HFFc6 (cell line): ENCODE data around the gene FAM53B. TPM values are rescaled to one million over a fixed set of nuclear protein-coding genes. Genes with fewer than 3 reads are reported as not detected.
A peak's percentile ranks its signal among the peaks of the same experiment; 100 is the strongest.
"Not testable (repeated sequence)": the region's sequence is repeated elsewhere in the genome, so short reads cannot be mapped to it uniquely, and the experiment has no call there.

Experiments
- DNase-seq: peaks from one replicate; pipeline ENCODE4 v3.0.0-alpha.2; 2018
- H3K27ac Mint-ChIP-seq: 2 replicates; pipeline ENCODE4 v1.8.0; 2020; ENCODE audit warnings: mild to moderate bottlenecking, mixed read lengths
- H3K27me3 Mint-ChIP-seq: 2 replicates; pipeline ENCODE4 v1.8.0; 2021; ENCODE audit warnings: mild to moderate bottlenecking, moderate library complexity, mixed read lengths; ENCODE audit not compliant: insufficient read depth
- H3K36me3 Mint-ChIP-seq: 2 replicates; pipeline ENCODE4 v1.8.0; 2021; ENCODE audit warnings: low read depth, mixed read lengths
- H3K4me1 Mint-ChIP-seq: 2 replicates; pipeline ENCODE4 v1.8.0; 2020; ENCODE audit warnings: low read depth, mixed read lengths
- H3K4me3 Mint-ChIP-seq: 2 replicates; pipeline ENCODE4 v1.8.0; 2020; ENCODE audit warnings: mild to moderate bottlenecking, moderate library complexity, mixed read lengths
- H3K9me3 Mint-ChIP-seq: 2 replicates; pipeline ENCODE4 v1.8.0; 2020; ENCODE audit warnings: mild to moderate bottlenecking, mixed read lengths
- total RNA-seq, 6 experiments: library from RNA; stranded (reverse); fragmentation: NEBNext Ultra II Directional; extraction: Animal tissue kit (Norgen Biotek cat#: 25700); gene quantifications; 2 replicates in 1 of 6; 3 replicates in 5 of 6; pipeline ENCODE4 v1.2.3, GENCODE V29; 2021
- TF ChIP-seq, protein P1 (sequence below): fragments of 200-600 bp; sonication (generic); IDR thresholded peaks from 2 replicates; pipeline ENCODE4 v1.5.0; 2021; ENCODE audit warnings: antibody characterized with exemption, mild to moderate bottlenecking

Gene FAM53B
- total RNA-seq, 6 experiments from 2014 or later: 9.3 to 10.6 (median 10.4) TPM

DNA sequence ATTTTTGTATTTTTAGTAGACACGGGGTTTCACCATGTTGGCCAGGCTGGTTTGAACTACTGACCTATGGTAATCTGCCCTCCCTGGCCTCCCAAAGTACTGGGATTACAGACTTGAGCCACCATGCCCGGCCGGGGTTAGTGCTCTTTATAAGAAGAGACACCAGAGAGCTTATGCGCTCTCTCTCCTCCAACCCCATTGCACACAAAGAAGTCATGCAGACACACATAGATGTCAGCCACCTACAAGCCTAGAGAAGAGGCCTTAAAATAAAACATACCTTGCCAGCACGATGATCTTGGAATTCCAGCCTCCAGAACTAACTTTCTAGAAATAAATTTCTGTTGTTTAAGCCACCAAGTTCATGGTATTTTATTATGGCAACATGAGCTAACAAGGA, 10.0 kb upstream of the FAM53B start:
- Mint-ChIP-seq H3K4me3 (no peak overlapping the region), H3K4me1 (no peaks in the 10 kb centered on the region), H3K36me3 (peaks cover 7% of the 10 kb centered on the region; the same call in 1 of the 2 replicates), H3K9me3 (no peaks in the 10 kb centered on the region), H3K27ac (no peak overlapping the region), H3K27me3 (no peaks in the 10 kb centered on the region)
- no peak for DNase-seq
- TF ChIP-seq, protein P1, sequence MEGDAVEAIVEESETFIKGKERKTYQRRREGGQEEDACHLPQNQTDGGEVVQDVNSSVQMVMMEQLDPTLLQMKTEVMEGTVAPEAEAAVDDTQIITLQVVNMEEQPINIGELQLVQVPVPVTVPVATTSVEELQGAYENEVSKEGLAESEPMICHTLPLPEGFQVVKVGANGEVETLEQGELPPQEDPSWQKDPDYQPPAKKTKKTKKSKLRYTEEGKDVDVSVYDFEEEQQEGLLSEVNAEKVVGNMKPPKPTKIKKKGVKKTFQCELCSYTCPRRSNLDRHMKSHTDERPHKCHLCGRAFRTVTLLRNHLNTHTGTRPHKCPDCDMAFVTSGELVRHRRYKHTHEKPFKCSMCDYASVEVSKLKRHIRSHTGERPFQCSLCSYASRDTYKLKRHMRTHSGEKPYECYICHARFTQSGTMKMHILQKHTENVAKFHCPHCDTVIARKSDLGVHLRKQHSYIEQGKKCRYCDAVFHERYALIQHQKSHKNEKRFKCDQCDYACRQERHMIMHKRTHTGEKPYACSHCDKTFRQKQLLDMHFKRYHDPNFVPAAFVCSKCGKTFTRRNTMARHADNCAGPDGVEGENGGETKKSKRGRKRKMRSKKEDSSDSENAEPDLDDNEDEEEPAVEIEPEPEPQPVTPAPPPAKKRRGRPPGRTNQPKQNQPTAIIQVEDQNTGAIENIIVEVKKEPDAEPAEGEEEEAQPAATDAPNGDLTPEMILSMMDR: no peak

DNA sequence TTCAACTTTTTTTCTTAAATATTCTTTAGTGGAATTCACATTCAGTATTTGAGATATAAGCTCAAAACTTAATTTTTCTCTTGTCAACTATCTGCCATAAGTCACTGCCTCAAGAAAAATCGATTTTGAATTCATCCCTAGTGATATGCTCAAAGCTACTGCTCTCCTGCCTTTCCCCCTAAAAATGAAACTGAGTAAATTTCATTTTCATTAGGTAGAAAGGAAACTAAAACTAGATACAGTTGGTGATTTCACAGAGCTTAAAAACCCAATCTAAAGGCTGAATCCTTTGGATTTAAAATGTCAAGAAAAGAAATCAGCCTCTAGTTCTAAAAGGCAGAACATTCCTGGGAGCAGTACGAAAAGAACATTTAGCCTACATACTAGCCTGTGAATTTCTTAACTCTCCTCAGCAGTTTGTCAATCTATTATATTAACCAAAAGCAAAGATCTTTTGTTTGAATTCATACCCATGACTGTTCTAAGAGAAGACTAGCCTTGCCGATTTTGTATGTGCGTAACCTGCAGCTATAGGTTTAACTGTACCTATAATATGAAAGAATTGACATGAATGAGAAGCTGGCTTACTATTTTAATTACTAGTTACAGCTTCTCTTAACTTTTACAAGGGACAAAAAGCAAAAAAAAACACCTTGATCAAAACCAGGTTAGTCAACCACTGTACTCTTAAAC, 4.9 kb upstream of the FAM53B start:
- Mint-ChIP-seq H3K9me3 (no peaks in the 10 kb centered on the region), H3K27ac (no peak overlapping the region), H3K4me3 (no peak overlapping the region), H3K27me3 (no peaks in the 10 kb centered on the region), H3K4me1 (peaks cover 23% of the 10 kb centered on the region), H3K36me3 (peaks cover 1% of the 10 kb centered on the region; the same call in 1 of the 2 replicates)
- TF ChIP-seq, protein P1: no peak
- no peak for DNase-seq

DNA sequence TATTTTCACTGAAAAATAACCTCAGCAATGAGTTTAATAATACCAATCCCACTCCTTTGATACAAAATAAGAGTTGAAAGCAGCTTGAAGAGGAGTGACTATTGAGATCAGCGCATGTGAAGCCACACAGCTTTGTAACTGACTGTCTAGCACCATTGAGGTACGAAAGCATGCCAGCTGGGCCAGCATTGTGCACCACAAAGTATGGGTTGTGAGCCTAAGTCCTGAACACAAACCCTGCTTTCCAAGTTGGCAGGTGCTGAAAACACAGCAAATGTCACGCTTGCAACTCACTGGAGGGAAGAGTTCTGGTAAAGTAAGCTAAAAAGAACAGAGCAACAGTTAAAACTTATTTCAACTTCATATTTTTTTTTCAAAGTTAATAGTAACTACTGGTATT, 4.0 kb upstream of the FAM53B start:
- DNase-seq: no peak
- TF ChIP-seq, protein P1: no peak
- Mint-ChIP-seq H3K4me1 (peaks cover 23% of the 10 kb centered on the region), H3K4me3 (no peak overlapping the region), H3K9me3 (no peaks in the 10 kb centered on the region), H3K27ac (no peak overlapping the region), H3K36me3 (no peaks in the 10 kb centered on the region), H3K27me3 (peaks cover 1% of the 10 kb centered on the region; the same call in 1 of the 2 replicates)

DNA sequence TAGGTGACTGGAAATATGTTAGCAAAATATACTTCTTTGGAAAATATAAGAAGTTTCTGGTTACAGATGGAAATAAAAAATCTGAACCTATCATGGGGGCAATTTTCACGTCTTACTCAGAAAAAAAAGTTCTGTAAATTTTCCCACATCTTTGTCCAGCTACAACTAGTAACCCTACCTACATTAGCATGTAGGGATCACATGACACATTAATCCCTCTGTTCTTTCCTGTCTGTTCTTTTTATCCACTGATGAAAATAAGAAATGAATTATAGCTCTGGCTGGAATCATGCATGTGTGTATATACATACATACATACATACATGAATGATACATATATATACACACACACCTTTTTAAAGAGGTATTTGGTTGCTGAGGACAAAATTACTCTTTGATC, 3.6 kb upstream of the FAM53B start:
- no peaks in the 10 kb centered on the region for H3K36me3 Mint-ChIP-seq

DNA sequence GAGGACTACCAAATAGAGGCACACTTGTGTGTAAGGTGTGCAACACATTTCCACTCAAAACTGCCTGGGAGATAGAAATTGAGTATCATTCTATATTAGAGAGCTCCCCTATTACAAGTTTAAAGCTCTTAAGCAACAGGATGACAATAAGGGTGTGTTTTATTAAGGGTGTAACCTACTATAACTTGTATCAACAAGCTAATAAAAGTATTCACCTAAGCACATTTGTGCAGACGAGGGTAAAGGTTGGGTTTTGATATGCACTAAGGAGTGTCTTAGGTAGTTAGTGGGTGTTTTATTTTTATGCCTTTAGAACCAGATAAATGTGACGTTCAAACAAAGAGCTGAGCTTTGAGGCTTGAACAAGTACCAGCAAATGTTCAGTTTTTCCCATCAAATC, 2.8 kb upstream of the FAM53B start:
- peaks cover 31% of the 10 kb centered on the region for H3K4me1 Mint-ChIP-seq
- no peak overlapping the region for H3K4me3 Mint-ChIP-seq
- H3K36me3 Mint-ChIP-seq: no peaks in the 10 kb centered on the region
- TF ChIP-seq, protein P1: no peak
- no peak for DNase-seq
- H3K9me3 Mint-ChIP-seq: no peaks in the 10 kb centered on the region
- H3K27ac Mint-ChIP-seq: peak overlapping the region; percentile 12; the same call in 1 of the 2 replicates
- H3K27me3 Mint-ChIP-seq: peaks cover 4% of the 10 kb centered on the region; the same call in 1 of the 2 replicates

More for the DNA sequence above, 3.6 kb upstream of the FAM53B start:
- Mint-ChIP-seq H3K4me1 (peaks cover 24% of the 10 kb centered on the region), H3K27ac (no peak overlapping the region), H3K27me3 (peaks cover 1% of the 10 kb centered on the region; the same call in 1 of the 2 replicates), H3K4me3 (no peak overlapping the region), H3K9me3 (no peaks in the 10 kb centered on the region)
- TF ChIP-seq, protein P1: no peak
- no peak for DNase-seq

DNA sequence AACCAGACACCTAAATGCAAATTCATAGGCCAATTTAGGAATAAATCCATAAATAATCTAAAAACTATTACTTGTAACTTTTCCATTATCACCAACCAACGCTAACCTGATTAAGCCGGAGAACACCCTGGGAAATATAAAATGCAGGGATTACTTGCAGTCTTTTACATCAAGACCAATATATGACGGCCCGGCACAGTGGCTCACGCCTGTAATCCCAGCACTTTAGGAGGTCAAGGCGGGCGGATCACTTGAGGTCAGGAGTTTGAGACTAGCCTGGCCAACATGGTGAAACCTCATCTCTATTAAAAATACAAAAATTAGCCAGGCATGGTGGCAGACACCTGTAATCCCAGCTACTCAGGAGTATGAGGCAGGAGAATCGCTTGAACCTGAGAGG, 2.3 kb upstream of the FAM53B start:
- not testable (repeated sequence) for H3K36me3 Mint-ChIP-seq, H3K9me3 Mint-ChIP-seq, H3K27ac Mint-ChIP-seq, H3K27me3 Mint-ChIP-seq, H3K4me3 Mint-ChIP-seq, DNase-seq
- H3K4me1 Mint-ChIP-seq: peaks cover 35% of the 10 kb centered on the region
